GM12878 (cell line): Measurements from ENCODE around the gene COL11A2.

Experiments used
- CBX5 ChIP-seq: sonication (generic); IDR thresholded peaks from 2 replicates; pipeline ENCODE4 v1.6.1; 2016; ENCODE audit warnings: low read depth, moderate library complexity, mild to moderate bottlenecking, inconsistent platforms
- EP300 ChIP-seq, 2 experiments: fragments of 150-350 bp in 1 of 2; IDR thresholded peaks; 2 replicates each; pipeline ENCODE4 v1.6.1; 2011 to 2012; ENCODE audit warnings: low read depth in 2 of 2, low read length in 2 of 2, borderline replicate concordance in 1 of 2, improper control_type of control experiment in 1 of 2, inconsistent platforms in 1 of 2; ENCODE audit not compliant: control insufficient read depth in 1 of 2
- MTA2 ChIP-seq: fragments of 450-650 bp; IDR thresholded peaks from 2 replicates; pipeline ENCODE4 v1.6.1; 2016; ENCODE audit warnings: low read depth, mild to moderate bottlenecking, moderate library complexity
- MXI1 ChIP-seq: fragments of 150-350 bp; IDR thresholded peaks from 2 replicates; pipeline ENCODE4 v1.6.1; 2011; ENCODE audit warnings: low read depth, mild to moderate bottlenecking, inconsistent platforms, low read length, improper control_type of control experiment
- SMAD5 ChIP-seq: IDR thresholded peaks from 2 replicates; pipeline ENCODE4 v1.6.1; 2016; ENCODE audit warnings: antibody characterized with exemption, low read depth
- SPI1 ChIP-seq: IDR thresholded peaks from 2 replicates; pipeline ENCODE4 v1.6.1; 2011; ENCODE audit warnings: low read depth, mild to moderate bottlenecking, low read length, moderate library complexity, borderline replicate concordance; ENCODE audit not compliant: insufficient read depth
- TF ChIP-seq, protein P1 (sequence below), 3 experiments: IDR thresholded peaks in 2 of 3; conservative IDR thresholded peaks in 1 of 3; 2 replicates each; pipeline ENCODE4 v1.5.1; 2011; ENCODE audit warnings: low read depth in 3 of 3, low read length in 3 of 3, mild to moderate bottlenecking in 3 of 3, control low read depth in 2 of 3, moderate library complexity in 2 of 3, inconsistent platforms in 1 of 3, mixed read lengths in 1 of 3; ENCODE audit not compliant: control insufficient read depth in 2 of 3, insufficient read depth in 1 of 3; ENCODE audit errors: extremely low read depth in 1 of 3

DNA sequence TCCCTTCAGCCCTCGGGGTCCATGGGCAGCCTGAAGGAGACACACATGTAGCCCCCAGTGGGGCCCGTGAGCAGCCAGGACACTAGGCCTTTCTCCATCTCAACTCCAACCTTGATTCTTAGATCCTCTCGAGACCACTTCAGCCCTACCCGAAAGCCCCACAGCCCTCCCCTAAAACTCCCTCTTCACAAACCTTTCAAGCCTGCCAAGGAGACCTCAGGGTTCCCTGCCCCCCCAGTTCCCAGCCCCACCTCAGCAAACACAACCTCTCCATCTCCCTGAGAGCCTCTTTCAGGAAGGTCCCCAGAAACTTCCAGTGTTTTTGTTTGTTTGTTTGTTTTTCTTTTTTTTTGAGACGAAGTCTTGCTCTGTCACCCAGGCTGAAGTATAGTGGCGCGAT lies 11.1 kb downstream of the COL11A2 start:
- TF ChIP-seq CBX5 (no peak), SPI1 (no peak), SMAD5 (no peak), MXI1 (no peak), EP300 (IDR thresholded peaks at IDR 0.05; ENCODE audit: borderline replicate concordance in 1 of 2, control insufficient read depth in 1 of 2, low read depth in 2 of 2, low read length in 2 of 2) (no peak), MTA2 (no peak)
- TF ChIP-seq, protein P1, sequence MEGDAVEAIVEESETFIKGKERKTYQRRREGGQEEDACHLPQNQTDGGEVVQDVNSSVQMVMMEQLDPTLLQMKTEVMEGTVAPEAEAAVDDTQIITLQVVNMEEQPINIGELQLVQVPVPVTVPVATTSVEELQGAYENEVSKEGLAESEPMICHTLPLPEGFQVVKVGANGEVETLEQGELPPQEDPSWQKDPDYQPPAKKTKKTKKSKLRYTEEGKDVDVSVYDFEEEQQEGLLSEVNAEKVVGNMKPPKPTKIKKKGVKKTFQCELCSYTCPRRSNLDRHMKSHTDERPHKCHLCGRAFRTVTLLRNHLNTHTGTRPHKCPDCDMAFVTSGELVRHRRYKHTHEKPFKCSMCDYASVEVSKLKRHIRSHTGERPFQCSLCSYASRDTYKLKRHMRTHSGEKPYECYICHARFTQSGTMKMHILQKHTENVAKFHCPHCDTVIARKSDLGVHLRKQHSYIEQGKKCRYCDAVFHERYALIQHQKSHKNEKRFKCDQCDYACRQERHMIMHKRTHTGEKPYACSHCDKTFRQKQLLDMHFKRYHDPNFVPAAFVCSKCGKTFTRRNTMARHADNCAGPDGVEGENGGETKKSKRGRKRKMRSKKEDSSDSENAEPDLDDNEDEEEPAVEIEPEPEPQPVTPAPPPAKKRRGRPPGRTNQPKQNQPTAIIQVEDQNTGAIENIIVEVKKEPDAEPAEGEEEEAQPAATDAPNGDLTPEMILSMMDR (IDR thresholded peaks at IDR 0.05 in 2 of 3, conservative IDR thresholded peaks at IDR 0.05 in 1 of 3; ENCODE audit: control insufficient read depth in 2 of 3, extremely low read depth in 1 of 3, insufficient read depth in 1 of 3, low read depth in 3 of 3, low read length in 3 of 3), result no peak
